Osteoblast (primary cell): ENCODE results near the gene TTC33. TPM values are rescaled to one million over a fixed set of nuclear protein-coding genes. Genes with fewer than 3 reads are reported as not detected.
A peak's percentile ranks its signal among the peaks of the same experiment; 100 is the strongest.

Experiments
- DNase-seq: peaks from one replicate; pipeline ENCODE4 v3.0.0; 2011; ENCODE audit warnings: low spot score, mixed read lengths; ENCODE audit not compliant: insufficient read length; ENCODE audit errors: missing footprints
- H2AFZ ChIP-seq: 2 replicates; pipeline ENCODE4 v1.6.0; 2011; ENCODE audit warnings: mild to moderate bottlenecking, low read length
- H3K27ac ChIP-seq: 2 replicates; pipeline ENCODE4 v1.5.1; 2011; ENCODE audit warnings: mild to moderate bottlenecking, low read depth, low read length, moderate library complexity
- H3K27me3 ChIP-seq: 2 replicates; pipeline ENCODE4 v1.6.0; 2012; ENCODE audit warnings: mild to moderate bottlenecking, control low read depth, inconsistent platforms, low read length, moderate library complexity; ENCODE audit not compliant: insufficient read depth
- H3K36me3 ChIP-seq: 2 replicates; pipeline ENCODE4 v1.5.1; 2011; ENCODE audit warnings: mild to moderate bottlenecking, low read length, control low read depth, moderate library complexity; ENCODE audit not compliant: insufficient read depth
- H3K4me1 ChIP-seq: 2 replicates; pipeline ENCODE4 v1.5.1; 2011; ENCODE audit warnings: mild to moderate bottlenecking, low read length, control low read depth, moderate library complexity; ENCODE audit not compliant: insufficient read depth
- H3K4me2 ChIP-seq: 2 replicates; pipeline ENCODE4 v1.6.0; 2011; ENCODE audit warnings: mild to moderate bottlenecking, low read length; ENCODE audit not compliant: insufficient read depth
- H3K4me3 ChIP-seq: fragments of 200-600 bp; sonication (generic); 3 replicates; pipeline ENCODE4 v1.5.1; 2012; ENCODE audit warnings: mild to moderate bottlenecking, low read length, inconsistent platforms; ENCODE audit not compliant: insufficient read depth
- H3K79me2 ChIP-seq: 2 replicates; pipeline ENCODE4 v1.6.0; 2012; ENCODE audit warnings: mild to moderate bottlenecking, low read length, control low read depth, inconsistent platforms; ENCODE audit not compliant: insufficient read depth
- H3K9me3 ChIP-seq: 2 replicates; pipeline ENCODE4 v1.5.1; 2011; ENCODE audit warnings: low read depth, low read length, control low read depth
- H4K20me1 ChIP-seq: 2 replicates; pipeline ENCODE4 v1.6.0; 2012; ENCODE audit warnings: mild to moderate bottlenecking, low read length, control low read depth; ENCODE audit not compliant: insufficient read depth
- CTCF ChIP-seq: IDR thresholded peaks from 2 replicates; pipeline ENCODE4 v1.5.1; 2011; ENCODE audit warnings: mild to moderate bottlenecking, low read depth, low read length, moderate library complexity; ENCODE audit errors: extremely low read depth
- total RNA-seq: library from RNA; depleted of rRNA; stranded (reverse); fragments of >200 nt; gene quantifications from 2 replicates; pipeline ENCODE4 v1.2.3, GENCODE V29; 2012

The TTC33 gene
- total RNA-seq, 1 donor: 14.5 TPM

GRCh38 chr5:40687321-40687720 lies 68.4 kb downstream of the TTC33 start:
- Histone ChIP-seq H3K27me3 (no peaks in the 10 kb centered on the region), H3K9me3 (no peaks in the 10 kb centered on the region), H3K27ac (no peak overlapping the region), H3K4me3 (no peak overlapping the region), H3K36me3 (no peaks in the 10 kb centered on the region), H3K4me1 (peaks cover 31% of the 10 kb centered on the region), H4K20me1 (no peaks in the 10 kb centered on the region), H3K79me2 (peaks cover 48% of the 10 kb centered on the region), H3K4me2 (peak overlapping the region; percentile 25), H2AFZ (peak overlapping the region; percentile 71)
- no peak for DNase-seq
- no peak for TF ChIP-seq CTCF

GRCh38 chr5:40685976-40686486 lies 69.7 kb downstream of the TTC33 start:
- Histone ChIP-seq H3K4me3 (no peak overlapping the region), H3K4me2 (no peak overlapping the region), H3K36me3 (no peaks in the 10 kb centered on the region), H4K20me1 (no peaks in the 10 kb centered on the region), H3K27ac (no peak overlapping the region), H3K27me3 (no peaks in the 10 kb centered on the region), H3K9me3 (no peaks in the 10 kb centered on the region), H3K4me1 (peaks cover 36% of the 10 kb centered on the region), H3K79me2 (peaks cover 53% of the 10 kb centered on the region), H2AFZ (no peak overlapping the region)
- DNase-seq: no peak
- no peak for TF ChIP-seq CTCF

GRCh38 chr5:40685193-40685592 lies 70.6 kb downstream of the TTC33 start:
- no peak for TF ChIP-seq CTCF
- Histone ChIP-seq H3K79me2 (peaks cover 62% of the 10 kb centered on the region), H4K20me1 (no peaks in the 10 kb centered on the region), H3K9me3 (no peaks in the 10 kb centered on the region), H3K36me3 (no peaks in the 10 kb centered on the region), H3K4me3 (no peak overlapping the region), H3K27ac (no peak overlapping the region), H3K4me1 (peaks cover 39% of the 10 kb centered on the region), H3K27me3 (no peaks in the 10 kb centered on the region), H2AFZ (no peak overlapping the region), H3K4me2 (no peak overlapping the region)
- no peak for DNase-seq

- DNase-seq: no peak
- H2AFZ ChIP-seq: no peak overlapping the region
- H3K4me2 ChIP-seq: peak overlapping the region; percentile 96
- H3K27me3 ChIP-seq: no peaks in the 10 kb centered on the region
- H3K4me3 ChIP-seq: peak overlapping the region; percentile 8
- TF ChIP-seq CTCF: no peak
- H3K79me2 ChIP-seq: peaks cover 66% of the 10 kb centered on the region
- H3K36me3 ChIP-seq: no peaks in the 10 kb centered on the region
- H3K9me3 ChIP-seq: no peaks in the 10 kb centered on the region
- H3K27ac ChIP-seq: no peak overlapping the region
- no peaks in the 10 kb centered on the region for H4K20me1 ChIP-seq
- H3K4me1 ChIP-seq: peaks cover 35% of the 10 kb centered on the region
Observed at GRCh38 chr5:40683305-40683704, 72.5 kb downstream of the TTC33 start.
